Islet precursor cell (in vitro differentiated cells): ENCODE results near the gene THRA.
A peak's percentile ranks its signal among the peaks of the same experiment; 100 is the strongest.

Source experiments
- DNase-seq: peaks from one replicate; pipeline ENCODE4 v3.0.0-alpha.2; 2018

THRA gene

GRCh38 chr17:40099619-40100418 is 37.1 kb downstream of the THRA start:
- DNase-seq = no peak

- DNase-seq = no peak
Observed at GRCh38 chr17:40100419-40100668, 37.6 kb downstream of the THRA start, which contains the start of gene NR1D1. Gene NR1D1, minus strand, starts transcription at chr17:40100589. Its CDS starts 495 bp downstream, at chr17:40100094.

- peak; percentile 100 for DNase-seq
Observed at GRCh38 chr17:40100669-40101366, 38.1 kb downstream of the THRA start.

- no peak for DNase-seq
Observed at GRCh38 chr17:40101367-40102210, 38.8 kb downstream of the THRA start.

- DNase-seq = peak; percentile 66
Observed at GRCh38 chr17:40103071-40103661, 40.4 kb downstream of the THRA start.

GRCh38 chr17:40103688-40104087 is 40.9 kb downstream of the THRA start:
- no peak for DNase-seq

- no peak for DNase-seq
Observed at GRCh38 chr17:40104594-40105486, 42.1 kb downstream of the THRA start.

- DNase-seq = no peak
Observed at GRCh38 chr17:40105861-40106759, 43.3 kb downstream of the THRA start.

GRCh38 chr17:40106760-40107521 is 44.2 kb downstream of the THRA start:
- DNase-seq = no peak

- no peak for DNase-seq
Observed at GRCh38 chr17:40107522-40108174, 44.9 kb downstream of the THRA start.

- no peak for DNase-seq
Observed at GRCh38 chr17:40108970-40109824, 46.4 kb downstream of the THRA start.

GRCh38 chr17:40110026-40110845 is 47.5 kb downstream of the THRA start:
- DNase-seq = no peak

- DNase-seq = peak; percentile 98
Observed at GRCh38 chr17:40111221-40112128, 48.7 kb downstream of the THRA start.

- DNase-seq = no peak
Observed at GRCh38 chr17:40112191-40112711, 49.5 kb downstream of the THRA start.

- DNase-seq = no peak
Observed at GRCh38 chr17:40112718-40113109, 49.9 kb downstream of the THRA start.
